Left ventricle myocardium inferior (tissue), 1 donor: ENCODE measurements around the gene EVI5. TPM values are rescaled to one million over a fixed set of nuclear protein-coding genes. Genes with fewer than 3 reads are reported as not detected.
A peak's percentile ranks its signal among the peaks of the same experiment; 100 is the strongest.

Experiments
- DNase-seq: peaks from one replicate; pipeline ENCODE4 v3.0.0-alpha.2; 2020
- H3K27ac ChIP-seq: fragments of 200-600 bp; replicated peaks from 2 replicates; pipeline ENCODE4 v1.8.0; 2021
- H3K27me3 ChIP-seq: fragments of 200-600 bp; 2 replicates; pipeline ENCODE4 v1.8.0; 2021; ENCODE audit warnings: low read depth
- H3K36me3 ChIP-seq: fragments of 200-600 bp; 2 replicates; pipeline ENCODE4 v1.8.0; 2021
- H3K4me1 ChIP-seq: fragments of 200-600 bp; 2 replicates; pipeline ENCODE4 v1.8.0; 2021
- H3K4me3 ChIP-seq: fragments of 200-600 bp; 2 replicates; pipeline ENCODE4 v1.8.0; 2021; ENCODE audit warnings: mild to moderate bottlenecking, moderate library complexity
- H3K9me3 ChIP-seq: fragments of 200-600 bp; replicated peaks from 2 replicates; pipeline ENCODE4 v1.8.0; 2021
- CTCF ChIP-seq: fragments of 200-600 bp; IDR thresholded peaks from 2 replicates; pipeline ENCODE4 v1.8.0; 2021; ENCODE audit warnings: antibody characterized with exemption, mild to moderate bottlenecking, borderline replicate concordance
- intact Hi-C: fragments of 100-400 bp; cut with micrococcal nuclease; formaldehyde crosslinking; loops from one replicate; pipeline ENCODE4 v1.11.0; 2022
- total RNA-seq: library from RNA; stranded (reverse); fragmentation: NEBNext Ultra II Directional; extraction: Animal tissue kit (Norgen Biotek cat#: 25700); gene quantifications from one replicate; pipeline ENCODE4 v1.2.1, GENCODE V29; 2021
- donor health status: DM: no; HTN: yes; CAD: no; lungs with severe emphysema.

EVI5 gene
- total RNA-seq, 1 donor from 2014 or later: 30.4 TPM

DNA sequence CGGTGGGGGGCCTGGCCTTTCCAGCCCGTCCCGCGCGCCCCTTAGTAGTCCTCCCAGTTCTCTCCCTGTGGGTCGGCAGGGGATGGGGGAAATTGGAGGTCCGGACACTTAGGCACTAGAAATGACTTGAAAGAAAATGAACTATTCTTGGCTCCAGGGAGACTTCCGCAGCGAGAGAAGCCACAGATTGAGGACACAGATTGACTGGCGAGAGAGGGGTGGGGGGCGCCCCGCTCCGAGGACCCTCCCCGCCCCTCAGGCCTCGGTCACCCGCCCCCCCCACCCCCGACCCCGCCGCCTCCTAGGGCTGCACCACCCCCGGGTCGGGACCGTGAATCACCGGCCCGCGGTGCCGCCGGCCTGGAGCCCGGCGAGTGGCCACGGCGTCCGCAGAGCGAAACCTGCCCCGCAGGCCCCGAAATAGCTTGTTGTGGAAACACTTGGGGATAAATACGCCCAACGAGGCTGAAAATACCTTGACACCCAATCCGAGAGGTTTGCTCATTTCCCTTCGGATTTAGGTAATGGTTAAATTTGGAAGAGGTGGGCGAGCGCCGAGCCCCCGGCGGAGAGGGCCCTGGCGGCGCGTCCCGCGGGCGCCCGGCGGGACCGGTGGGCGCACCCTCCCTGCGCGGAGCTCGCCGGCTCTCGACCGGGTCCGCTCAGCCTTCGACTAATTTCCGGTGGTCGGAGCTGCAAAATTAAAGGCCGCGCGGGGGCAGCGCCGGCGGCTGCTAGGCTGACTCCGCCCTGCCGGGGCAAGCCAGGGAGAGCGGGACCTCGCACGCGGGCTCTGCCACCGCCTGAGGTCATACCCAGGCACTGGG, 298.4 kb downstream of the EVI5 start, which contains the start of gene GFI1:
GFI1 (minus strand) TSS at position 675 of the 827 bp plus-strand sequence. CDS start 3,438 bp downstream, outside the sequence.
- H3K9me3 ChIP-seq: no peaks in the 10 kb centered on the region
- DNase-seq: peak; percentile 29
- H3K27ac ChIP-seq: no peak within 1 kb of the TSS
- intact Hi-C loops: no loop called here
- no peaks in the 10 kb centered on the region for H3K36me3 ChIP-seq
- peaks cover 55% of the 10 kb centered on the region for H3K4me1 ChIP-seq
- peaks cover 83% of the 10 kb centered on the region for H3K27me3 ChIP-seq
- TF ChIP-seq CTCF: no peak
- H3K4me3 ChIP-seq: peak within 1 kb of the TSS; percentile 69

GRCh38 chr1:92485381-92486250, 299.3 kb downstream of the EVI5 start:
- TF ChIP-seq CTCF: peak; percentile 24
- Histone ChIP-seq H3K27me3 (peaks cover 91% of the 10 kb centered on the region), H3K36me3 (no peaks in the 10 kb centered on the region), H3K27ac (no peak overlapping the region), H3K9me3 (no peaks in the 10 kb centered on the region), H3K4me1 (peaks cover 63% of the 10 kb centered on the region), H3K4me3 (peak overlapping the region; percentile 69)
- peak; percentile 34 for DNase-seq
- intact Hi-C loops: no loop called here

- intact Hi-C loops: no loop called here
- Histone ChIP-seq H3K4me1 (peaks cover 68% of the 10 kb centered on the region), H3K9me3 (no peaks in the 10 kb centered on the region), H3K4me3 (peak overlapping the region; percentile 69), H3K27ac (no peak overlapping the region), H3K27me3 (peaks cover 100% of the 10 kb centered on the region), H3K36me3 (no peaks in the 10 kb centered on the region)
- no peak for DNase-seq
- no peak for TF ChIP-seq CTCF
These were observed 300.2 kb downstream of the EVI5 start for GRCh38 chr1:92484472-92485380.

GRCh38 chr1:92483610-92484471, 301.1 kb downstream of the EVI5 start:
- Histone ChIP-seq H3K9me3 (no peaks in the 10 kb centered on the region), H3K36me3 (no peaks in the 10 kb centered on the region), H3K4me1 (peaks cover 68% of the 10 kb centered on the region), H3K27me3 (peaks cover 100% of the 10 kb centered on the region), H3K4me3 (peak overlapping the region; percentile 69), H3K27ac (no peak overlapping the region)
- intact Hi-C loops: no loop called here
- no peak for DNase-seq
- TF ChIP-seq CTCF: no peak
